NB4 (cell line): ENCODE results near the gene PRKCE.

Experiments
- DNase-seq: peaks from one replicate; pipeline ENCODE4 v3.0.0; 2010; ENCODE audit warnings: low read depth
- H3K4me3 ChIP-seq: one replicate; pipeline ENCODE4 v1.5.1; 2011; ENCODE audit warnings: mild to moderate bottlenecking, low read depth, low read length, moderate library complexity
- MYC ChIP-seq: IDR thresholded peaks from 2 replicates; pipeline ENCODE4 v1.6.1; 2011; ENCODE audit warnings: low read depth, low read length
- POLR2A ChIP-seq: IDR thresholded peaks from 2 replicates; pipeline ENCODE4 v1.6.1; 2011; ENCODE audit warnings: mild to moderate bottlenecking; ENCODE audit not compliant: insufficient read length; ENCODE audit errors: extremely low read depth
- TF ChIP-seq, protein P1 (sequence below): IDR thresholded peaks from one replicate; pipeline ENCODE4 v1.5.1; 2012; ENCODE audit warnings: low read depth, low read length
- TF ChIP-seq, protein P2 (sequence below): IDR thresholded peaks from 2 replicates; pipeline ENCODE4 v1.6.1; 2011; ENCODE audit warnings: low read depth, low read length

Gene PRKCE

DNA sequence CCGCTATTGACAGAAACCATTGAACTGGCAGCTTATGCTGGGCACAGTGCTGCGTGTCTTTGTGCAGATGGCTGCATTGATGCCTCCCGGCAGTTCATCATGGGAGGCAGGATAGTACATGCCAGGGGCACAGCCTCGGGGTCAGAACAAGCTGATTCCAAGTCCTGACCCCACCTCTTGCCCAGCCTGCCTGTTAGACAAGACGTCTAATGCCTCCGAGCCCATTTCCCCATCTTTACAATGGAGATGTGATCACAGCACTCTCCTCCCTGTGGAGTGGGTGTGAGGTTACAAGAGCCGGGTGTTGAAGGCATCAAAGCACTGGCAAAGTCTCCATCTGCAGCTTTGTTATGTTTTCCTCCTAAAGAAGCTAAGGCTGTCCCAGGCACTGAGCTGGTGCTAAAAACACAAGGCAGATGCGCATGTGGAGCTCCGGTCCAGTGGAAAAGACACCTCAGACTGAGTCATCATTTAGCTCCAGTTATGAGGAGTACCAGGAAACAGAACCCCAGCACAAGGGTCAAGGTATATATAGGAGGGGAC lies 520.0 kb downstream of the PRKCE start:
- H3K4me3 ChIP-seq: no peak overlapping the region
- DNase-seq: no peak
- TF ChIP-seq, protein P1, sequence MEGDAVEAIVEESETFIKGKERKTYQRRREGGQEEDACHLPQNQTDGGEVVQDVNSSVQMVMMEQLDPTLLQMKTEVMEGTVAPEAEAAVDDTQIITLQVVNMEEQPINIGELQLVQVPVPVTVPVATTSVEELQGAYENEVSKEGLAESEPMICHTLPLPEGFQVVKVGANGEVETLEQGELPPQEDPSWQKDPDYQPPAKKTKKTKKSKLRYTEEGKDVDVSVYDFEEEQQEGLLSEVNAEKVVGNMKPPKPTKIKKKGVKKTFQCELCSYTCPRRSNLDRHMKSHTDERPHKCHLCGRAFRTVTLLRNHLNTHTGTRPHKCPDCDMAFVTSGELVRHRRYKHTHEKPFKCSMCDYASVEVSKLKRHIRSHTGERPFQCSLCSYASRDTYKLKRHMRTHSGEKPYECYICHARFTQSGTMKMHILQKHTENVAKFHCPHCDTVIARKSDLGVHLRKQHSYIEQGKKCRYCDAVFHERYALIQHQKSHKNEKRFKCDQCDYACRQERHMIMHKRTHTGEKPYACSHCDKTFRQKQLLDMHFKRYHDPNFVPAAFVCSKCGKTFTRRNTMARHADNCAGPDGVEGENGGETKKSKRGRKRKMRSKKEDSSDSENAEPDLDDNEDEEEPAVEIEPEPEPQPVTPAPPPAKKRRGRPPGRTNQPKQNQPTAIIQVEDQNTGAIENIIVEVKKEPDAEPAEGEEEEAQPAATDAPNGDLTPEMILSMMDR: no peak
- no peak for TF ChIP-seq MYC
- TF ChIP-seq, protein P2, sequence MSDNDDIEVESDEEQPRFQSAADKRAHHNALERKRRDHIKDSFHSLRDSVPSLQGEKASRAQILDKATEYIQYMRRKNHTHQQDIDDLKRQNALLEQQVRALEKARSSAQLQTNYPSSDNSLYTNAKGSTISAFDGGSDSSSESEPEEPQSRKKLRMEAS: no peak
- TF ChIP-seq POLR2A: no peak

DNA sequence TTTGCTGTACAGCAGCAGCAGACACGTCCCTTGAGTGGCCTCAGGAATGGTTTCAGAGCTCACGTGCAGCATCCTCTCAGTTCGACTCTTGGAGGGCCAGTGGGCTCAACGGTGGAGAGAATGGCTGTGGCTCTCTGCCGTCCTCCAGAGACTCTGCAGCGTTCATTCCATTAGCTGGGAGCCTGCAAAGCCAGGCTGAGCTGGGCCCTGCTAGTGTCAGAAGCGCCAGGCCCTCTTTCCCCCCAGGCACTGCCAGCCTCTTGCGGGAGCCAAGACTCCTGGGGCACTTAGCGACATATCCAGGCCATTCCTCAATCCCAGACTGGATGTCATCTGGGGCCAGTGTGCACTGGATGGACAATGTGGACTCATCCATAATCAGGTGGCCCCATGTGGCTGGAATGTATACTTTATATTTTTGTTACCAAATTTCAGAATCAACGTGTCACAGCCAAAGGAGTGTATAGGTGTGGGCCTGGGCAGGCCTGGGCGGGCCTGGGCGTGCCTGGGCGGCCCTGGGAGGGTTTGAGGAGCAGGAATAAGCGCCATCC lies 520.6 kb downstream of the PRKCE start:
- DNase-seq: no peak
- H3K4me3 ChIP-seq: no peak overlapping the region

DNA sequence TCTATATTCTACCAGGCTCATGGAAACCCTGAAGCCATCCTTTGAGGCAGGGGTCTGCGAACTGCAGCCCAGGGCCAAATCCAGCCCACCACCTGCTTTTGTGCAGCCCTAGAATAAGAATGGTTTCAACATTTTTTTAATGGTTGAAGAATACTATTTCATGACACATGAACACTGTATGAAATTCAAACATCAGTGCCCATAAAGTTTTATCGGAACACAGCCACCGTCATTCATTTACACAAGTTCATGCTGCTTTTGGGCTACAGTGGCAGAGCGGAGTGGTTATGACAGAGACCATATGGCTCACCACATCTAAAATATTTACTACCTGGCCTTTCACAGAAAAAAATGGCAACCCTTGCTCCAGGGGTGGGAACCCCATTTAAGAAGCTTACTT lies 521.6 kb downstream of the PRKCE start:
- no peak for DNase-seq
- TF ChIP-seq MYC (no peak), POLR2A (no peak)
- TF ChIP-seq, protein P1: no peak
- TF ChIP-seq, protein P2: no peak
- H3K4me3 ChIP-seq: no peak overlapping the region

More for the DNA sequence above, 520.6 kb downstream of the PRKCE start:
- no peak for TF ChIP-seq MYC
- TF ChIP-seq, protein P2: no peak
- TF ChIP-seq, protein P1: no peak
- no peak for TF ChIP-seq POLR2A

DNA sequence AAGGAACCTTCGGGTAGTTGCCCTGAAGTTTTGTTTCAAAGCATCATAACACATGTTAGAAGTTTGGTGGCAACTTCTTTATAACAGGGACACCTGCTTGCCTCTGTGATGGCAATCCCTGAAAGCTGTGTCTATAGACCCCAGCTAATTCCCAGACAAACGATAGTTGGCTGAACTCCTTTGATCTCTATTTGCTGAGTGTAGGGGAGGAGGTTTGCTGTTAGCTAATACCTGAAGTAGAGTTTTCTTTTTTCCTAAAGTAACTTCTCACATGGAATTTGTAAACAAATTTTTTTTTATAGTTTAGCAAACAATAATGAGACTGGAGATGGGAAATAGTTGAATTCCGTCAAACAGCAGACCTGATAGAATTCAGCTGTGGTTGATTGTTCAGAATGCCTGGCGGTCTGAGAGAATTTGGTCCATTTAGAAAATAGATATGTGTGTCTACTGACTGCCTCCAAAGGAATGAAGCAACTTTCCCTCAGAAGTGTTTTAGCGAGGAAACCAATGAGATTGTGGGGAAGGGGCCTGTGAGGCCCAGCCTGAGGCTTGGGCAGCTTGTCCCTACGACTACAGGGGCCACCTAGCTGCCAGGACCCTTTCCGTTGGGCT lies 522.3 kb downstream of the PRKCE start:
- no peak for DNase-seq
- H3K4me3 ChIP-seq: no peak overlapping the region
- TF ChIP-seq, protein P1: no peak
- TF ChIP-seq POLR2A: no peak
- TF ChIP-seq, protein P2: no peak
- TF ChIP-seq MYC: no peak

DNA sequence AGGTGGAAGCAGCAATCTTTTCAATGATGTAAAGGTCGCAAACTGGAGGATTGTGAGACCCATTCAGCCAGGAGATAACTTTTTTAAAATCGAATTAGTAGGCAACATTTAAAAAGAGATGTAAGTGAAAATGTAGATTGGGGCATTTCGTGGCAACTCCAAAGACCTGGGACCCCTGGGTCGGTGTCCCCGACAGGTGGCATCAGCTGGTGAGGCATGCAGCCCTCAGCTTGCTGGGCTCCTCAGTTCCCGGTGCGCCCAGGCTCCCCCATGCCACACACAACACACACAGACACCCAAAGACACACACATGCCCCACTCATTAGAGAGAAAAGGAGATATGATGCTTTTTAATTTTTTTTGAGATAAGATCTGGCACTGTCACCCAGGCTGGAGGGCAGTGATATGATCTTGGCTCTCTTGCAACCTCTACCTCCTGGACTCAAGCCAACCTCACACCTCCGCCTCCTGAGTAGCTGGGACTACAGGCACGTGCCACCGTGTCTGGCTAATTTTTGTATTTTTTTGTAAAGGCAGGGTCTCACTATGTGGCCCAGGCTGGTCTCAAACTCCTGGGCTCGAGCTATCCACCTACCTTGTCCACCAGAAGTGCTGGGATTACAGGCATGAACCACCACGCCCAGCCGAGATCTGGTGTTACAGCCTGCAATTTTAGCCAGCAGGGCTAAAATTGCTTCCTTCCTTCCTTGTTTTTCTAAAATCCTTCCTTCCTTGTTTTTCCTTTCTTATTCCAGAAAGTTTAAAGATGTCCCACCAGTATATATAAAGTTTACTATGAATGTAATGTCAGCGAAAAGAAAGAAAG lies 523.1 kb downstream of the PRKCE start:
- no peak for DNase-seq
- no peak overlapping the region for H3K4me3 ChIP-seq
- TF ChIP-seq, protein P2: no peak
- TF ChIP-seq, protein P1: no peak
- TF ChIP-seq POLR2A (no peak), MYC (no peak)
